GM10266 (cell line): ENCODE results near the gene TRPV5.
A peak's percentile ranks its signal among the peaks of the same experiment; 100 is the strongest.

Source experiments
- DNase-seq: peaks from one replicate; pipeline ENCODE4 v3.0.0; 2012; ENCODE audit errors: extremely low spot score
- CTCF ChIP-seq: IDR thresholded peaks from 2 replicates; pipeline ENCODE4 v1.5.1; 2012; ENCODE audit warnings: mild to moderate bottlenecking, low read depth; ENCODE audit not compliant: control insufficient read depth, insufficient read depth; ENCODE audit errors: missing control alignments

TRPV5 gene

GRCh38 chr7:142910481-142910880, 23.1 kb downstream of the TRPV5 start:
- no peak for DNase-seq
- TF ChIP-seq CTCF: no peak

DNA sequence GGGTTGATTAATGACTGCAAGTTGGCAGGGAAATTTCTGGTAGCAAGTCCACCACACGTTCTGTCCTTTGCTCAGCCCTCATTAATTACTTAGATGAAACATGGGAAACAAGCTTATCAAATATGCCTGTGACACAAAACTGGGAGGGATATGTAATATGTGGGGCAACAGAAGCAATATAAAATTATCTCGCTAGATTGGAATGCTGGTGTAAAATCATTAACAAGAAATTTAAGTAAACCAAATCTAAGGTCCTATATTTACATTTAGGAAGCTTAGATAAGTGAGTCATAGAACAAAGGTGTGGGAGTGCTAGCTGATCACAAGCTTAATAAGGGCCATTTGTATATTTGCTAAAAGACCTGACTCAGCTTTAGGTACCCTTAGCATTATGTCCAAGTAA, 23.5 kb downstream of the TRPV5 start:
- DNase-seq: no peak
- TF ChIP-seq CTCF: no peak

DNA sequence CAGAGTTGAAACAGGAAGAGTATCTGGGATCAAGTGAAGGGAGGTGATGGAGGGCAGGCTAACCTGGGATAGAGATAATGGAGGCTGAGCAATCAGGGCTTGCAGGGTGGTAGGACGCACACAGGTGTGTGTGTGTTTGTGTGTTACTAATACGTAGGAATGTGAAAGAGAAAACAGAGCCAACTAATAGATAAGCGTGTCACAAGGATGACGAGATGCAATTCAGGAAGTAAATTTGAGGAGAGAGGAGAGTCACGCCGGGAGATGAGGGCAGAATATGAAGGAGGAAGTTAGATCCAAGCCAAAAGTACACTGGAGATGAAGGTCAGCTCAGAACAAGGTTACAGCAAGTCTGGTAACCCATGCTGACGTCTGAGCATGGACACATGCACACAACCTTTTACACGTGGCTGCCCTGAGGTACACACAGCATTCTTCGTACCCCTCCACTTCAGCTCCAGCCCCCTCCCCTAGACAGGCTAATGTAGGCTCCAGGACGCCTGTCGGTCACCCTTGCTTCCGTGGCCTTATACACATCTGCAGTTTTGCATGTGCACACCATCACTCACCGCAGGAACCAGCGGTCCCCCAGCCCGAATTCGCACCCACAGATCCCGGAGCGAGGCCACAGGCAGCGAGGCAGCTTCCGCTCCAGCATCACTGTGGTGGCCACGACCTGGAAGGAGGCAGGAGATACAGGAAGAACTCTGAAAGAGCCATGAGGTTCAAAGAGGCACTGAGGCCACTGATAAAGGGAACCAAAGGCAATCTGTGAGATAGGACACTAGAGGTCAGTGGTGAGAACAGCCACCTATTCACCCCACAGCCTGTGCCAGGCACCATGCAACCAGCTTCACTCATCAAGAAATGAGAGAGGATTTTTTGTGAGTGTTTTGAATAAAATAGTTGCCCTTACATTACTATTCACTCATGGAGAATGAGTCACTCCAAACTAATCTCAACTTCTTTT, 24.3 kb downstream of the TRPV5 start:
- peak; percentile 26 for DNase-seq
- TF ChIP-seq CTCF: peak; percentile 41

DNA sequence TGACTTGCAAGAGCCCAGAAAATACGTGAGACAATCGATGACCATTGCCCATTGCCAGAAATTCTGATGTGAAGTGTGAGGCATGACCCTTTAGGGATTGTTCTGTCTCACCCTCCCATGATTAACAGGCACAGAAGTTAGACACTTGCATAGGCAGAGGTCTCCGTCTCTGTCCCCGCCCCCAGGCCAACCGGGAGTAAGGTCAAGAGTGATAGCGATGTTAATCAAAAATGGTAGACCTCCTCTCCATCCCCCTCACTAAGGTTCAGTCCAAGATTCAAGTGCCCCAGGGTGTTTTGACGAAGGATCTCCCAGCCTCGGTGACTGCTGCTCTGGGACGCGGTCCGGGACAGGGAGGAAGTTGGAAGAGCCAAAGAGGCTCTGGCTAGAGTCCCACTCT, 25.3 kb downstream of the TRPV5 start:
- no peak for DNase-seq
- no peak for TF ChIP-seq CTCF

DNA sequence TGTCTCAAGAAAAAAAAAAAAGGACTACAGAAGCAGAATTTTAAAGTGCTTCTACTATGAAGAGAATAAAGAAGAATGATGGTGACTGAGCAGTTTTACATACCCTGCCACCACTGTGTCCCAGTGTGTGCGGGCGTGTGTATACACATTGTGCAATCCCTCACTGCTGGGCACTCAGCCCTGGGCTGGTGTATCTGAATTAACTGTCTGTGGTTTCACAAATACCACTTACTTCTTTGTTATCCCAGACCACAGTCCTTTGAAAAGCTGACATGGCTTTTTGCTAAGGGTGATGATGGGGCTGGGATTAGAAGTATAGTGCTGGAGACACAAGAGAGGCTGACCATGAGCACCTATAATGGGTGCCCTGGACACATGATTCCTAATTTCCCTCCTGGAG, 26.9 kb downstream of the TRPV5 start:
- no peak for TF ChIP-seq CTCF
- DNase-seq: no peak

DNA sequence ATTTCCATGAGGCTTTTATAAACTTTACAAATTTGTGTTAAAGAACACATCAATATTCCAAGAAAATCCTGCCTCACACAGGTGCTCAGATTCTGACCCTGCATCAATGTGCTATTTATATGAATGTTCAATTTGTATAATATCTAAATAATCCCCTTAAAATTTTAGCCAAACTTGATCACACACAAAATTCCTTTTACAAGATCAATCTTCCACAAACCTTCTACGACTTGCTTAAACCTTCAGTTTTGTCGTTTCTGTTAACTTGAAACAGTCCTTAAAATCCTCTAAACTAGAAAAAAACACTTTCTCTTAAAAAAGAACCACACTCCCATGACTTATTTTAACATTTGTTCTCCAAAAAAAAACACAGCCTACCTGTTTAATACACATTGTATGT, 27.8 kb downstream of the TRPV5 start:
- DNase-seq: no peak
- TF ChIP-seq CTCF: no peak

GRCh38 chr7:142904128-142904527, 29.4 kb downstream of the TRPV5 start:
- DNase-seq: no peak
- TF ChIP-seq CTCF: no peak
